Thyroid gland (tissue), 4 donors: ENCODE data around the gene MYO16. TPM values are rescaled to one million over a fixed set of nuclear protein-coding genes. Genes with fewer than 3 reads are reported as not detected.
A peak's percentile ranks its signal among the peaks of the same experiment; 100 is the strongest.

Experiments
- DNase-seq, 2 donors: peaks; one replicate each; pipeline ENCODE4 v3.0.0-alpha.2; 2019
- H3K27ac ChIP-seq, 3 donors: fragments of 200-600 bp; sonication (generic); 1 replicate in 2 of 3; 2 replicates in 1 of 3; pipeline ENCODE4 v1.5.1; 2016 to 2019; ENCODE audit warnings: mild to moderate bottlenecking in 1 of 3, moderate library complexity in 1 of 3
- H3K27me3 ChIP-seq: fragments of 200-600 bp; sonication (generic); one replicate; pipeline ENCODE4 v1.5.1; 2019
- H3K36me3 ChIP-seq, 2 donors: fragments of 200-600 bp; sonication (generic); one replicate each; pipeline ENCODE4 v1.5.1; 2016 to 2019
- H3K4me1 ChIP-seq, 2 donors: fragments of 200-600 bp; sonication (generic); one replicate each; pipeline ENCODE4 v1.5.1; 2017 to 2019
- H3K4me3 ChIP-seq, 3 donors: fragments of 200-600 bp; sonication (generic); replicated peaks in 1 of 3; 1 replicate in 2 of 3; 2 replicates in 1 of 3; pipeline ENCODE4 v1.5.1; 2016; ENCODE audit warnings: mild to moderate bottlenecking in 1 of 3
- H3K9me3 ChIP-seq: fragments of 200-600 bp; sonication (generic); one replicate; pipeline ENCODE4 v1.5.1; 2017
- POLR2A ChIP-seq, 2 donors: fragments of 450-650 bp; IDR thresholded peaks; one replicate each; pipeline ENCODE4 v1.6.1; 2017; ENCODE audit warnings: antibody characterized with exemption in 2 of 2, mild to moderate bottlenecking in 2 of 2, moderate library complexity in 1 of 2
- WGBS, 2 donors: methylation state at CpG; one replicate each; pipeline ENCODE4 v1.1.5; 2017; 5-methylcytosine and 5-hydroxymethylcytosine counted together
- intact Hi-C: fragments of 100-400 bp; cut with DNase I; formaldehyde crosslinking; loops from one replicate; pipeline ENCODE4 v1.15.1; 2023
- total RNA-seq, 4 donors: library from RNA; depleted of rRNA; stranded (reverse); fragments of >200 nt; gene quantifications; one replicate each; pipeline ENCODE4 v1.2.3, GENCODE V29; 2016
- TF ChIP-seq, protein P1 (sequence below), 6 experiments: fragments of 200-600 bp in 3 of 6; fragments of 450-650 bp in 3 of 6; sonication (generic) in 3 of 6; IDR thresholded peaks; one replicate each; pipeline ENCODE4 v1.5.1; 2016 to 2019; ENCODE audit warnings: antibody characterized with exemption in 6 of 6, mild to moderate bottlenecking in 2 of 6, inconsistent platforms in 1 of 6, moderate library complexity in 1 of 6

Gene MYO16
- total RNA-seq, 4 donors from 2014 or later: 0.10 to 0.13 (median 0.13) TPM; not detected in 1

DNA sequence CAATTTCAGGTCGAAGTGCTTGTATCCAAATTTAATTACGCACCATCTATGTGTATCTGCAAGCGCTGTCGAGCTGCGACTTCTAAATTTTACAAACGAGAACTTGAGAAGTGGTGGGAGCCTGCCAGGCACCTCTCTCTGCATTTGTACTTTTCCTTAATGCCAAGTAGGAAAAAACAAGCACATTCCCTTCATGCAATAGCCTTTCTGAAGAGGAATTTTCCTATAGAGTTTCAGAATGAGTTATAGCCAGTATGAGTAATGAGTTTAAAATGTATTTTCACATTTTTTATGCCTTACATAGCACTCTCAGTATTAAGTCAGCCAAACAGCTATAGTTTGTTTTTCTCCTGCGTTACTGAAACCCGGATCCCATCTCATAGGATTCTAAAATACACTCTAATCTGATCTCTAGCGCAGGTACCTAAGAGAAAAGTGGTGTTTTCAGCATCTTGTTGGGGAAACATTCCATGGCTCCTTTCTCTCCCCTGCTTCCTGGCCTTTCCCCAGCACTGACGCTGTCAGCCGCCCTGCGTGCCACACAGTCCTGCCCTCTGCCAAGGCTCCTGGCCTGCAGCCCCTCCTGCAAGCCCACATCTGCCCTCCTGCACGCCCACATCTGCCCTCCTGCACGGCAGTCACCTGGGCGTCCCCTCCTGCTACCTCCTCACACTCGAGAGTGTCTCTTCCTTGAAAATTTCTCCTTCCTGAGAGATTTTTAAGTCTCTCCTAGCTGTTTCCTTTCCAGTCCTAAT lies 526.9 kb downstream of the MYO16 start:
- peaks cover 16 to 22% of the 10 kb centered on the region in 2 donors for H3K4me1 ChIP-seq
- intact Hi-C loops: no loop called here
- no peaks in the 10 kb centered on the region for H3K36me3 ChIP-seq
- H3K27me3 ChIP-seq: no peaks in the 10 kb centered on the region
- H3K4me3 ChIP-seq: no peak overlapping the region
- no peaks in the 10 kb centered on the region for H3K9me3 ChIP-seq
- no peak overlapping the region for H3K27ac ChIP-seq
- DNase-seq: peak; percentile 11 to 17
- 69 to 71% methylated on average over 16 of the region's 16 CpGs for WGBS, 2 donors
- TF ChIP-seq POLR2A (IDR thresholded peaks at IDR 0.05): no peak
- TF ChIP-seq, protein P1, sequence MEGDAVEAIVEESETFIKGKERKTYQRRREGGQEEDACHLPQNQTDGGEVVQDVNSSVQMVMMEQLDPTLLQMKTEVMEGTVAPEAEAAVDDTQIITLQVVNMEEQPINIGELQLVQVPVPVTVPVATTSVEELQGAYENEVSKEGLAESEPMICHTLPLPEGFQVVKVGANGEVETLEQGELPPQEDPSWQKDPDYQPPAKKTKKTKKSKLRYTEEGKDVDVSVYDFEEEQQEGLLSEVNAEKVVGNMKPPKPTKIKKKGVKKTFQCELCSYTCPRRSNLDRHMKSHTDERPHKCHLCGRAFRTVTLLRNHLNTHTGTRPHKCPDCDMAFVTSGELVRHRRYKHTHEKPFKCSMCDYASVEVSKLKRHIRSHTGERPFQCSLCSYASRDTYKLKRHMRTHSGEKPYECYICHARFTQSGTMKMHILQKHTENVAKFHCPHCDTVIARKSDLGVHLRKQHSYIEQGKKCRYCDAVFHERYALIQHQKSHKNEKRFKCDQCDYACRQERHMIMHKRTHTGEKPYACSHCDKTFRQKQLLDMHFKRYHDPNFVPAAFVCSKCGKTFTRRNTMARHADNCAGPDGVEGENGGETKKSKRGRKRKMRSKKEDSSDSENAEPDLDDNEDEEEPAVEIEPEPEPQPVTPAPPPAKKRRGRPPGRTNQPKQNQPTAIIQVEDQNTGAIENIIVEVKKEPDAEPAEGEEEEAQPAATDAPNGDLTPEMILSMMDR (IDR thresholded peaks at IDR 0.05): no peak

DNA sequence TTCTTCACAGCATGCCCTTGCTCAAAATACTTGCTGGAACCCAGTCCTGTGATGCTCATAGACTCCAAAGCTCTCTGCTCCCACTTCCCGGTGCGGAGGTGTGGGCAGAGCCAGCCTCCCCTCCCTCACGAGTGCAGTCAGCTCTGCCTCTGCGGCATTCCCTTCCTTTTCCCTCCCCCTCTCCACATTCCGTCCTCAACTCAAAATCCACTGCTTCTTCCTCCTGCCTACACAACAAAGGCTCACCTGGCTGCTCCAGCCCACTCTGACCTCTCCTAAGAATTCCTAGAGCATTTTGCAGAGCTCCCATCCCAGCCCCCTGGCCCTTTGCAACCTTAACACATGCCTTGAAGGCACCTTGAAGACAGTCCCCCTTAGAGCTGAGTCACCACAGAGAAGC lies 527.9 kb downstream of the MYO16 start:
- peak; percentile 36 to 38 for DNase-seq
- H3K4me1 ChIP-seq: peaks cover 16 to 22% of the 10 kb centered on the region in 2 donors
- intact Hi-C loops: no loop called here
- H3K36me3 ChIP-seq: no peaks in the 10 kb centered on the region
- H3K27ac ChIP-seq: no peak overlapping the region
- no peak overlapping the region for H3K4me3 ChIP-seq
- WGBS, 2 donors: 58 to 73% methylated on average over 5 of the region's 5 CpGs
- no peaks in the 10 kb centered on the region for H3K9me3 ChIP-seq
- no peaks in the 10 kb centered on the region for H3K27me3 ChIP-seq
- TF ChIP-seq POLR2A (IDR thresholded peaks at IDR 0.05): no peak
- TF ChIP-seq, protein P1 (IDR thresholded peaks at IDR 0.05): no peak

DNA sequence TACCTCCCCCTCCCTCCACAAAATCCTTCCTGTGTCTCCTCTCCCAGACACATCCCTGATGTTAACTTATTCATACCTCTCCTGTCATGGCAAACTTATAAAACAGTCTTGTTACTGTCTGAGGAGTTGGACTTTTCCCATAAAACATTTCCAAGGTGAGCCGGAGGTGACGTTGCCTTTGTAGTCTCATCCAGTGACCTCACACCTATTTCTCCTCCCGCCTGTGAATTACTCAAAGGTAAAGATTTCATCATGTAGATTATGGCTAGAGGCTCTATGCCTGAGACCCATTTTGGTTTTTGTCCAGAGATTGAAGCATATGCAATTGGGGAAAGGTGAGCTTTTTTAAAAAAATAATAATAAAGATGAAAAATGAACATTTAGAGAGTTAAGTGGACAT lies 529.0 kb downstream of the MYO16 start:
- Histone ChIP-seq H3K36me3 (no peaks in the 10 kb centered on the region), H3K27me3 (no peaks in the 10 kb centered on the region), H3K9me3 (no peaks in the 10 kb centered on the region), H3K27ac (no peak overlapping the region), H3K4me3 (no peak overlapping the region), H3K4me1 (peaks cover 16 to 22% of the 10 kb centered on the region in 2 donors)
- 98% methylated on average over 3 of the region's 3 CpGs for WGBS, 2 donors
- intact Hi-C loops: no loop called here
- no peak for DNase-seq
- TF ChIP-seq POLR2A (IDR thresholded peaks at IDR 0.05): no peak
- TF ChIP-seq, protein P1 (IDR thresholded peaks at IDR 0.05): no peak

DNA sequence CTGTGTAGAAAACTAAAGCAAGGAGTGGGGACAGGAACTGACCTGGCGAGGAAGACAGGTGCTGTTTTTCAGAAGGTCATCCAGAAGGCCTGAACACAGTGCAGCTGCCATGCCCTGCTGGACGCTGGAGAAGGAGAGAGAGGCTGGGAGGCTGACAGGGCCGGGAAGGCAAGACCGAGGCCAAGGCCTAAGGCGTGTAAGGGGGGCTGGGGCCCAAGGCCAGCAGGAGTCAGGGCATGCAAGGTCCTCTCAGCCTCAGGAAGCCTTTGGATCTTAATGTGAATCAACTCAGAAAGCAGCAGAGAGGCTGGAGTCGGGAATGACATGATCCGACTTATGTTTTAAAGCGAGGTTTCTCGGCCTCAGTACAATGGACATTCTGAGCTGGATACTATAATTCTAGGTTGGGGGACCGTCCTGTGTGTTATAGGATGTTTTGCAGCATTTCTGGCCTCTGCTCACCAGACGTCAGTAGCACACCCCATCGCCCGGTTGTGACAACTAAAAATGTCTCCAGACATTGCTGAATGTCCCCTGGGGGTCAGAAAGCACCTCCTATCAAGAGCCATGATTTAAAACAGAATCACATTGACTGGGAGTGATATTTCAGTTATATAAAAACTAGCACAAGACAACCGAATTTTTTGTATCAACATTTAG lies 530.4 kb downstream of the MYO16 start:
- no peaks in the 10 kb centered on the region for H3K27me3 ChIP-seq
- no peaks in the 10 kb centered on the region for H3K9me3 ChIP-seq
- H3K27ac ChIP-seq: no peak overlapping the region
- intact Hi-C loops: no loop called here
- WGBS, 2 donors: 85 to 89% methylated on average over 14 of the region's 14 CpGs
- no peak overlapping the region for H3K4me3 ChIP-seq
- TF ChIP-seq, protein P1 (IDR thresholded peaks at IDR 0.05): no peak
- no peak for TF ChIP-seq POLR2A (IDR thresholded peaks at IDR 0.05)
- H3K4me1 ChIP-seq: peaks cover 9 to 13% of the 10 kb centered on the region in 2 donors
- H3K36me3 ChIP-seq: no peaks in the 10 kb centered on the region
- DNase-seq: no peak

DNA sequence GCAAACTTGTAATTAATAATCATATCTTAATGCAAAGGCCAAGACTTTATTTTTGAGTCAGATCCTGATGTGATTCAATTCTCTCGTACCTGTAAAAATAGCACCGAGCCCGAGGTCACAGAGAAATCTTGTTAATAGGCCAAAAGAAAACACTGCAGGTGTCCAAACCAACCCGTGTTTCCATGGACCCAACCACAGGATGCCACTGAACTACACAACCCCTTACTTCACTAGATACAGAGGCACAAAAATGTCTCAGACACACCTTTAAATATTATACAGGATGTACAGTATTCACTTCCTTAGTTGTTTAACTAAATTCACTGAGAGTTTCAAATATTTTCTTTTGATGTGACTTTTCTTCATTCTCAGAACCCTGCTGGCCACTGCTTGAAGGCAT lies 530.9 kb downstream of the MYO16 start:
- WGBS, 2 donors: 83 to 85% methylated on average over 4 of the region's 4 CpGs
- no peak overlapping the region for H3K4me3 ChIP-seq
- no peaks in the 10 kb centered on the region for H3K9me3 ChIP-seq
- H3K4me1 ChIP-seq: peaks cover 5 to 9% of the 10 kb centered on the region in 2 donors
- H3K27me3 ChIP-seq: no peaks in the 10 kb centered on the region
- no peak for TF ChIP-seq POLR2A (IDR thresholded peaks at IDR 0.05)
- no peaks in the 10 kb centered on the region for H3K36me3 ChIP-seq
- intact Hi-C loops: no loop called here
- no peak overlapping the region for H3K27ac ChIP-seq
- no peak for DNase-seq
